GM20000 (cell line): Measurements from ENCODE around the gene ROR1.

Source experiments
- DNase-seq: peaks from one replicate; pipeline ENCODE4 v3.0.0; 2012; ENCODE audit warnings: low spot score
- CTCF ChIP-seq: IDR thresholded peaks from 2 replicates; pipeline ENCODE4 v1.5.1; 2012; ENCODE audit warnings: mild to moderate bottlenecking, control low read depth; ENCODE audit errors: extremely low read depth, missing control alignments

The ROR1 gene

DNA sequence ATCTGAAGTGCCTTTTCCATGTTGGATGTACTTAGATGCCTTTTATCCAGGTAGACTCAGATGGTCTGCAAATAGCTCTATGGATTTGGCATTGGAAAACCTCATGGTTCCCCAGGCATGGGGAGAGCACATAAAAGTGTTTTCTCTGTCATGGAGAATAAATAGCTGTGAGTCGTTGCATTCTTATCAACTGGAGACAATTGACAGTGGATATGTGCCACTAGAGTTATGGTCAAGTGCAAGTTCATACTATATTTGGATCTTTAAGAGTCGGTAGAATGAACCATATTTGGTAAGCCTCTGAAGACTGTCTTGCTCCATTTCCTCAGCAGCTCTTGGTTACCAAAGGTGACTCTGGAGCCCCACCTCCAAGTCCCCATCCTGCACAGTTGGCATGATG, 83.7 kb downstream of the ROR1 start:
- no peak for DNase-seq
- no peak for TF ChIP-seq CTCF

DNA sequence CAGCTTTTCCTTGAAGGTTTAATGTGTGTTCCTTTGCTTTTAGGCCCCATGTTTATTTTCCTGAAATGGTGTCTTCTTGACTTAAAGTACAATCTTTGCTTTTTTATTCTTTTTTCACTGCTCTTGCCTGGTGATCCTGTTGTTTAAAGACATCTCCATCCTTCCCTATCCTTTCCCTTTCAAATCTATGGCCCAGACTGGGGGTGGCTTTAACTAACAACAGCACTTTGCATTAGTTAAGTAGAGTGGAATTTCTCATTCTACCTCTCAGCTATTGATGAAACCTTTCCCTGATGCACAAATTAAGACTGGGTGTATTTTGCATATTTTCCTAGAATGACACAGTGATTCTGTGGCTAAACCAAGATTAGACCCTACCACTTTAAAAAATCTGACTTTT, 84.3 kb downstream of the ROR1 start:
- no peak for TF ChIP-seq CTCF
- DNase-seq = no peak

- no peak for DNase-seq
- TF ChIP-seq CTCF = no peak
Measured at GRCh38 chr1:63859480-63860275, 85.9 kb downstream of the ROR1 start.

- TF ChIP-seq CTCF = no peak
- DNase-seq = no peak
Measured at GRCh38 chr1:63861052-63861691, 87.4 kb downstream of the ROR1 start.

DNA sequence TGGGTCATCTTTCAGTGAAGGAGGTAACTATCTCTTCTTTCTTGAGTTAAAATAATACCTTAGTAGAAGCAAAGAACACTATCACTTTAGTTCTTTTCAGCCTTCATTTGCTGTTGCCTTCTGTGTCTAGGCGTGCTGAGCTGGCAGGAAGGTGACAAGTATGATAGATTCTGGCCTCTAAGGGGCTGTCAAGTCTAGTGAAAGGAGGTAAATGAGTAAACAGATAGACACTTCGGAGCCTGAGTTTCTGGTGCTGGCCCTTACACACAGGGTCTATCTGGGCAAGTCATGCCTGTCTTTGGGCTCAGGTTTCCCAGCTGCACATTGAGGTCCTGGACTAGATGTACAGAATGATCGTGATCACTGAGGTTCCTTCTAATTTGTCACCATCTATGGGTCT, 89.3 kb downstream of the ROR1 start:
- TF ChIP-seq CTCF = no peak
- DNase-seq = no peak

DNA sequence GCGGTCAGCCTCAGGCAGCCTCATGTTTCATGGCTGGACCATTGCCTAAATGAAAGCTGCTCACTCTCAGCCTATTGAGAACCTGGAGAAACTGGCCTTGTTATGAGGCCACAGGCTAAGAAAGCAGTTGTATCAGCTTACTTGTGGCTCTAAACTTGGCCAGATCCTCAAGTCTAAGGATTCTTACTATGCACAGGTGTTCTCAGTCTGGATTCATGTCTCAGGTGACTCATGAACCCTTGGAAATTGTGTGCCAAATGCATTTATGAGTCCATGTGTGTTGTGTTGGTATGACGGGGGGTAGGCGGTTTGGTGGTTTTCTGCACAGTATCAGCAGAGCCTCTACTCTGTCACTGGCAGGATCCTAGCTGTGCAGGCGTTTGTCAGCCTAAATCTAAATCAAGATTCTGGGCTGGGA, 90.4 kb downstream of the ROR1 start:
- DNase-seq = no peak
- TF ChIP-seq CTCF = no peak

DNA sequence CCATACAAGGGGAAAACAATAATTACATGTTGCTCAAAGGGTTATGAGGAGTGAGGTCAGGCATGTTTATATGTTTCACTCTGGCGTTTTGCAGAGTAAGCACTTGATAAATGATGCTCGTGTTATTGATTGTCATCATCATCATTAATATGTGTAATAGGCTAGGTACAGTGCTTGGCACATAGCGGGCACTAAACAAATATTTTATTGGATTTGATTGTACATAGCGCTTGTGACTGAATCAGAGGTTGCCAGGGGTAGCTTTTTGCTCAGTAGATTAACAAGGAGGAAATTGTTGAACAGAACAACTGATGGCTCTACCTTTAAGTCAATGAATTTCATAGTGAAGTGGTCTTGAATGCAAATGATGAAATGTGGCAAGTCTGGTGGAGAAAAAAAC, 91.7 kb downstream of the ROR1 start:
- DNase-seq = no peak
- no peak for TF ChIP-seq CTCF
